Endothelial cell of umbilical vein (primary cell): Measurements from ENCODE around the gene CAPN15. TPM values are rescaled to one million over a fixed set of nuclear protein-coding genes. Genes with fewer than 3 reads are reported as not detected.

Experiments
- BruUV-seq: library from RNA; stranded (reverse); fragments of 400-500 nt; replicated peaks from 2 replicates; lab custom pipeline; 2021; lab: Mats Ljungman, UMichigan
- CTCF ChIA-PET: fragments of 300-600, 350-600 bp; sonication (Branson Sonifier 250); formaldehyde crosslinking; loops from one replicate; lab custom pipeline; 2021; ENCODE audit warnings: antibody characterized with exemption, inconsistent platforms; lab: Charles Lee
- POLR2A ChIA-PET: fragments of 300-600, 350-600 bp; sonication (Branson Sonifier 250); formaldehyde crosslinking; loops from one replicate; lab custom pipeline; 2021; ENCODE audit warnings: antibody characterized with exemption, inconsistent platforms; lab: Charles Lee
- DNase-seq: peaks from one replicate; pipeline ENCODE4 v3.0.0-alpha.2; 2011; ENCODE audit warnings: low read depth, low spot score
- FAIRE-seq: peaks from 2 replicates; lab custom pipeline; 2011; peaks lifted over from hg19 to GRCh38; lab: Jason Lieb, UNC
- H2AFZ ChIP-seq: 2 replicates; pipeline ENCODE4 v1.6.0; 2012; ENCODE audit warnings: low read depth, low read length, control low read depth, inconsistent platforms
- H3K27ac ChIP-seq: 2 replicates; pipeline ENCODE4 v1.5.1; 2011; ENCODE audit warnings: low read depth, mild to moderate bottlenecking, control low read depth, low read length, moderate library complexity; ENCODE audit not compliant: insufficient read depth
- H3K27me3 ChIP-seq, 2 experiments: 2 replicates each; pipeline versions ENCODE4 v1.6.0 to v1.6.1; 2011; ENCODE audit warnings: low read length in 2 of 2, mixed read lengths in 1 of 2; ENCODE audit not compliant: control insufficient read depth in 2 of 2, insufficient read depth in 2 of 2
- H3K36me3 ChIP-seq, 2 experiments: 2 replicates in 1 of 2; 3 replicates in 1 of 2; pipeline ENCODE4 v1.5.1; 2011; ENCODE audit warnings: low read length in 2 of 2, mild to moderate bottlenecking in 1 of 2, moderate library complexity in 1 of 2; ENCODE audit not compliant: control insufficient read depth in 2 of 2, insufficient read depth in 2 of 2; ENCODE audit errors: extremely low read depth in 1 of 2
- H3K4me1 ChIP-seq: 3 replicates; pipeline ENCODE4 v1.5.1; 2011; ENCODE audit warnings: mild to moderate bottlenecking, low read length; ENCODE audit not compliant: control insufficient read depth, insufficient read depth; ENCODE audit errors: extremely low read depth
- H3K4me2 ChIP-seq: 2 replicates; pipeline ENCODE4 v1.6.1; 2011; ENCODE audit warnings: low read length, control low read depth, mixed read lengths; ENCODE audit not compliant: insufficient read depth
- H3K4me3 ChIP-seq, 3 experiments: fragments of 200-600 bp in 1 of 3; sonication (generic), shearing (Covaris generic) in 1 of 3; replicated peaks in 1 of 3; 2 replicates each; pipeline ENCODE4 v1.5.1; 2011 to 2016; ENCODE audit warnings: control low read depth in 3 of 3, low read length in 3 of 3, mild to moderate bottlenecking in 2 of 3, inconsistent platforms in 1 of 3, low read depth in 1 of 3, moderate library complexity in 1 of 3; ENCODE audit not compliant: insufficient read depth in 1 of 3
- H3K79me2 ChIP-seq: 2 replicates; pipeline ENCODE4 v1.6.0; 2012; ENCODE audit warnings: low read length, inconsistent platforms; ENCODE audit not compliant: control insufficient read depth, insufficient read depth
- H3K9ac ChIP-seq: replicated peaks from 2 replicates; pipeline ENCODE3; 2011; ENCODE audit warnings: low read length, control low read depth; ENCODE audit not compliant: insufficient read depth; ENCODE audit errors: extremely low read depth
- H3K9me1 ChIP-seq: replicated peaks from 3 replicates; pipeline ENCODE4 v1.6.0; 2011; ENCODE audit warnings: mild to moderate bottlenecking, low read length; ENCODE audit not compliant: control insufficient read depth, insufficient read depth; ENCODE audit errors: extremely low read depth
- H3K9me3 ChIP-seq: replicated peaks from 2 replicates; pipeline ENCODE4 v1.5.1; 2012; ENCODE audit warnings: low read length, inconsistent platforms; ENCODE audit not compliant: control insufficient read depth, insufficient read depth
- H4K20me1 ChIP-seq: replicated peaks from 2 replicates; pipeline ENCODE3; 2011; ENCODE audit warnings: mild to moderate bottlenecking, low read length; ENCODE audit not compliant: control insufficient read depth, insufficient read depth; ENCODE audit errors: extremely low read depth
- CTCF ChIP-seq, 2 donors: IDR thresholded peaks; 1 replicate in 1 of 2; 2 replicates in 1 of 2; pipeline ENCODE4 v1.5.1; 2011; ENCODE audit warnings: low read length in 2 of 2, mild to moderate bottlenecking in 2 of 2, moderate library complexity in 2 of 2, control low read depth in 1 of 2, inconsistent platforms in 1 of 2, low read depth in 1 of 2; ENCODE audit not compliant: insufficient read depth in 1 of 2; ENCODE audit errors: extremely low read depth in 1 of 2
- EZH2 ChIP-seq: IDR thresholded peaks from 2 replicates; pipeline ENCODE4 v1.6.1; 2012; ENCODE audit warnings: borderline replicate concordance, low read depth, mild to moderate bottlenecking, moderate library complexity, low read length, inconsistent platforms; ENCODE audit not compliant: severe bottlenecking
- FOS ChIP-seq: IDR thresholded peaks from 2 replicates; pipeline ENCODE4 v1.6.1; 2011; ENCODE audit warnings: mild to moderate bottlenecking, low read length, moderate library complexity, borderline replicate concordance; ENCODE audit not compliant: insufficient read depth
- GATA2 ChIP-seq: IDR thresholded peaks from 2 replicates; pipeline ENCODE4 v1.7.0; 2011; ENCODE audit warnings: low read depth, mild to moderate bottlenecking, moderate library complexity, mixed read lengths, low read length; ENCODE audit not compliant: insufficient read length, insufficient read depth
- JUN ChIP-seq: IDR thresholded peaks from 2 replicates; pipeline ENCODE4 v1.6.1; 2011; ENCODE audit warnings: borderline replicate concordance, low read depth; ENCODE audit not compliant: insufficient read length, insufficient read depth
- MAX ChIP-seq: IDR thresholded peaks from 2 replicates; pipeline ENCODE4 v1.6.1; 2011; ENCODE audit not compliant: insufficient read depth, insufficient read length
- MYC ChIP-seq: IDR thresholded peaks from one replicate; pipeline ENCODE4 v1.6.1; 2011; ENCODE audit warnings: mild to moderate bottlenecking, low read depth, low read length
- POLR2A ChIP-seq: IDR thresholded peaks from 2 replicates; pipeline ENCODE4 v1.6.1; 2012; ENCODE audit warnings: low read depth, mild to moderate bottlenecking, control low read depth, low read length
- POLR2AphosphoS5 ChIP-seq: IDR thresholded peaks from 2 replicates; pipeline ENCODE4 v1.6.1; 2012; ENCODE audit warnings: low read depth, mild to moderate bottlenecking, control low read depth, low read length, moderate library complexity; ENCODE audit not compliant: insufficient read depth
- dilution Hi-C: fragments of 300-500 bp; cut with MboI; formaldehyde crosslinking; loops from one replicate; pipeline ENCODE4 v1.15.0; 2019; ENCODE audit warnings: low sequenced_read_pairs; ENCODE audit not compliant: extremely low pct_ligation_motif_present
- intact Hi-C: fragments of 100-400 bp; cut with micrococcal nuclease; formaldehyde crosslinking; loops from one replicate; pipeline ENCODE4 v1.10.0; 2022
- polyA plus RNA-seq, 4 experiments: library from polyadenylated mRNA; depleted of rRNA in 3 of 4; stranded (reverse) in 3 of 4; unstranded in 1 of 4; fragments of >200 nt; gene quantifications; 2 replicates each; pipeline versions ENCODE4 v1.2.1 to v1.2.3, GENCODE V29; 2011 to 2012; ENCODE audit warnings: missing spikeins in 1 of 4
- total RNA-seq: library from RNA; stranded (reverse); gene quantifications from 2 replicates; pipeline ENCODE4 v1.2.3, GENCODE V29; 2021

The CAPN15 gene
- total and polyA plus RNA-seq, 2 donors (not counting 3 experiments of a cell fraction or from before 2014, with no cell fraction given): 33.9 to 65.0 TPM

GRCh38 chr16:503150-504071 is 24.1 kb upstream of the CAPN15 start:
- Histone ChIP-seq H3K4me2 (no peak overlapping the region), H3K4me1 (no peaks in the 10 kb centered on the region), H3K9me1 (no peaks in the 10 kb centered on the region), H4K20me1 (no peaks in the 10 kb centered on the region), H3K9ac (no peak overlapping the region), H3K27ac (no peak overlapping the region), H2AFZ (no peak overlapping the region), H3K9me3 (no peaks in the 10 kb centered on the region), H3K27me3 (no peaks in the 10 kb centered on the region), H3K79me2 (no peaks in the 10 kb centered on the region), H3K36me3 (peaks cover 0 to 11% of the 10 kb centered on the region in 2 experiments), H3K4me3 (no peak overlapping the region)
- FAIRE-seq (no peak), DNase-seq (no peak)
- ChIA-PET CTCF (no interaction called here), POLR2A (no interaction called here)
- dilution Hi-C loops: no loop called here
- intact Hi-C loops: no loop called here
- TF ChIP-seq MYC (no peak), CTCF (IDR thresholded peaks at IDR 0.05; ENCODE audit: extremely low read depth in 1 of 2, insufficient read depth in 1 of 2, low read depth in 1 of 2, low read length in 2 of 2) (no peak), MAX (no peak), POLR2AphosphoS5 (no peak), GATA2 (no peak), FOS (no peak), EZH2 (no peak), POLR2A (no peak), JUN (no peak)
- no TSS peak for BruUV-seq
